Osteocyte (in vitro differentiated cells): Measurements from ENCODE around the gene SMIM44. TPM values are rescaled to one million over a fixed set of nuclear protein-coding genes. Genes with fewer than 3 reads are reported as not detected.
"Not testable (repeated sequence)": the region's sequence is repeated elsewhere in the genome, so short reads cannot be mapped to it uniquely, and the experiment has no call there.

Experiments used
- DNase-seq: peaks from one replicate; pipeline ENCODE4 v3.0.0; 2021; ENCODE audit warnings: mixed read lengths; ENCODE audit not compliant: unreplicated experiment; ENCODE audit errors: extremely low spot score
- H3K27ac Mint-ChIP-seq: one replicate; pipeline ENCODE4 v1.8.0; 2021; ENCODE audit warnings: mild to moderate bottlenecking, mixed read lengths; ENCODE audit not compliant: unreplicated experiment
- H3K27me3 Mint-ChIP-seq: one replicate; pipeline ENCODE4 v1.8.0; 2021; ENCODE audit warnings: mixed read lengths; ENCODE audit not compliant: unreplicated experiment
- H3K36me3 Mint-ChIP-seq: one replicate; pipeline ENCODE4 v1.8.0; 2021; ENCODE audit warnings: mixed read lengths; ENCODE audit not compliant: unreplicated experiment
- H3K4me1 Mint-ChIP-seq: one replicate; pipeline ENCODE4 v1.8.0; 2021; ENCODE audit warnings: mixed read lengths; ENCODE audit not compliant: unreplicated experiment
- H3K4me3 Mint-ChIP-seq: one replicate; pipeline ENCODE4 v1.8.0; 2021; ENCODE audit warnings: mild to moderate bottlenecking, moderate library complexity, mixed read lengths; ENCODE audit not compliant: unreplicated experiment
- H3K9me3 Mint-ChIP-seq: one replicate; pipeline ENCODE4 v1.8.0; 2021; ENCODE audit warnings: mixed read lengths; ENCODE audit not compliant: unreplicated experiment
- long read RNA-seq: library from polyadenylated mRNA; unstranded; transcript quantifications from one replicate; pipeline ENCODE4 v2.0.0, GENCODE V29; 2021
- total RNA-seq: library from RNA; stranded (reverse); gene quantifications from 2 replicates; pipeline ENCODE4 v1.2.1, GENCODE V29; 2021
- TF ChIP-seq, protein P1 (sequence below): fragments of 200-600 bp; sonication (generic); IDR thresholded peaks from 2 replicates; pipeline ENCODE4 v1.5.0; 2021; ENCODE audit warnings: antibody characterized with exemption, mild to moderate bottlenecking, moderate library complexity

SMIM44 gene
- not detected in 2 replicates for total RNA-seq
- long read RNA-seq, result 0 reads

GRCh38 chr19:3483226-3483628 lies at the start of gene SMIM44:
SMIM44 (minus strand) TSS chr19:3483441; CDS start chr19:3483403, 38 bp downstream.
- DNase-seq, result no peak
- no peaks in the 10 kb centered on the region for H3K4me1 Mint-ChIP-seq
- no peaks in the 10 kb centered on the region for H3K36me3 Mint-ChIP-seq
- H3K9me3 Mint-ChIP-seq, result no peaks in the 10 kb centered on the region
- TF ChIP-seq, protein P1, sequence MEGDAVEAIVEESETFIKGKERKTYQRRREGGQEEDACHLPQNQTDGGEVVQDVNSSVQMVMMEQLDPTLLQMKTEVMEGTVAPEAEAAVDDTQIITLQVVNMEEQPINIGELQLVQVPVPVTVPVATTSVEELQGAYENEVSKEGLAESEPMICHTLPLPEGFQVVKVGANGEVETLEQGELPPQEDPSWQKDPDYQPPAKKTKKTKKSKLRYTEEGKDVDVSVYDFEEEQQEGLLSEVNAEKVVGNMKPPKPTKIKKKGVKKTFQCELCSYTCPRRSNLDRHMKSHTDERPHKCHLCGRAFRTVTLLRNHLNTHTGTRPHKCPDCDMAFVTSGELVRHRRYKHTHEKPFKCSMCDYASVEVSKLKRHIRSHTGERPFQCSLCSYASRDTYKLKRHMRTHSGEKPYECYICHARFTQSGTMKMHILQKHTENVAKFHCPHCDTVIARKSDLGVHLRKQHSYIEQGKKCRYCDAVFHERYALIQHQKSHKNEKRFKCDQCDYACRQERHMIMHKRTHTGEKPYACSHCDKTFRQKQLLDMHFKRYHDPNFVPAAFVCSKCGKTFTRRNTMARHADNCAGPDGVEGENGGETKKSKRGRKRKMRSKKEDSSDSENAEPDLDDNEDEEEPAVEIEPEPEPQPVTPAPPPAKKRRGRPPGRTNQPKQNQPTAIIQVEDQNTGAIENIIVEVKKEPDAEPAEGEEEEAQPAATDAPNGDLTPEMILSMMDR, result no peak
- no peak within 1 kb of the TSS for H3K4me3 Mint-ChIP-seq
- no peak within 1 kb of the TSS for H3K27ac Mint-ChIP-seq
- peaks cover 7% of the 10 kb centered on the region for H3K27me3 Mint-ChIP-seq

DNA sequence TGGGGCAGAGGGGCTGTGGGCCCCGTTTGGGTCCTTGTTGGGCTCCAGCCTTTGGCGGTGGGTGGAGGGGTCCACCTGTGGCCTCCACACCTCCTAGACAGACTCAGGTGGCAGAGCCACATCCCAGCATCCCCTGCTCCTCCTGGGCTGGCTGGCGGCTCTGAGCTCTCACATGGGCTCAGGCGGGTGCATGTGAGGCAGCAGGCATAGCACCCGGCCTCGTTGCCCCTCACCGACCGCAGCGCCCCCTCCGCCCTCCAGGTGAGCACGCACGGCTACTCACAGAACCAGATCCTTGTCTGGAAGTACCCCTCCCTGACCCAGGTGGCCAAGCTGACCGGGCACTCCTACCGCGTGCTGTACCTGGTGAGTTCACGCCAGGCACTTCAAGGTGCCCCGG lies 49.8 kb upstream of the SMIM44 start:
- Mint-ChIP-seq H3K36me3 (peaks cover 22% of the 10 kb centered on the region), H3K4me3 (no peak overlapping the region), H3K4me1 (peaks cover 4% of the 10 kb centered on the region), H3K27me3 (no peaks in the 10 kb centered on the region), H3K27ac (no peak overlapping the region), H3K9me3 (no peaks in the 10 kb centered on the region)
- no peak for DNase-seq
- TF ChIP-seq, protein P1, result no peak

GRCh38 chr19:3532154-3532786 lies 49.0 kb upstream of the SMIM44 start:
- Mint-ChIP-seq H3K27me3 (no peaks in the 10 kb centered on the region), H3K36me3 (peaks cover 22% of the 10 kb centered on the region), H3K9me3 (no peaks in the 10 kb centered on the region), H3K4me3 (no peak overlapping the region), H3K27ac (no peak overlapping the region), H3K4me1 (peaks cover 2% of the 10 kb centered on the region)
- DNase-seq, result no peak
- TF ChIP-seq, protein P1, result no peak

GRCh38 chr19:3531716-3532115 lies 48.5 kb upstream of the SMIM44 start:
- Mint-ChIP-seq H3K27ac (no peak overlapping the region), H3K9me3 (no peaks in the 10 kb centered on the region), H3K4me3 (no peak overlapping the region), H3K4me1 (peaks cover 2% of the 10 kb centered on the region), H3K27me3 (no peaks in the 10 kb centered on the region), H3K36me3 (peaks cover 24% of the 10 kb centered on the region)
- TF ChIP-seq, protein P1, result no peak
- no peak for DNase-seq

GRCh38 chr19:3530389-3530788 lies 47.1 kb upstream of the SMIM44 start:
- Mint-ChIP-seq H3K9me3 (no peaks in the 10 kb centered on the region), H3K4me1 (no peaks in the 10 kb centered on the region), H3K27me3 (no peaks in the 10 kb centered on the region), H3K36me3 (peaks cover 24% of the 10 kb centered on the region), H3K4me3 (no peak overlapping the region), H3K27ac (no peak overlapping the region)
- TF ChIP-seq, protein P1, result no peak
- no peak for DNase-seq

- H3K36me3 Mint-ChIP-seq, result peaks cover 15% of the 10 kb centered on the region
- H3K4me3 Mint-ChIP-seq, H3K27me3 Mint-ChIP-seq, DNase-seq, H3K27ac Mint-ChIP-seq, H3K9me3 Mint-ChIP-seq, H3K4me1 Mint-ChIP-seq: not testable (repeated sequence)
Observed at GRCh38 chr19:3529299-3529698, 46.1 kb upstream of the SMIM44 start.
